Measurements from ENCODE around the gene C17orf67. TPM values are rescaled to one million over a fixed set of nuclear protein-coding genes. Genes with fewer than 3 reads are reported as not detected.
A peak's percentile ranks its signal among the peaks of the same experiment; 100 is the strongest.

Gene C17orf67, protein sequence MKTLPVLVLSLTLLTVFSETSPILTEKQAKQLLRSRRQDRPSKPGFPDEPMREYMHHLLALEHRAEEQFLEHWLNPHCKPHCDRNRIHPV
- total RNA-seq = 2.3 and 2.4 TPM in 2 replicates
- long read RNA-seq = 0 reads

DNA sequence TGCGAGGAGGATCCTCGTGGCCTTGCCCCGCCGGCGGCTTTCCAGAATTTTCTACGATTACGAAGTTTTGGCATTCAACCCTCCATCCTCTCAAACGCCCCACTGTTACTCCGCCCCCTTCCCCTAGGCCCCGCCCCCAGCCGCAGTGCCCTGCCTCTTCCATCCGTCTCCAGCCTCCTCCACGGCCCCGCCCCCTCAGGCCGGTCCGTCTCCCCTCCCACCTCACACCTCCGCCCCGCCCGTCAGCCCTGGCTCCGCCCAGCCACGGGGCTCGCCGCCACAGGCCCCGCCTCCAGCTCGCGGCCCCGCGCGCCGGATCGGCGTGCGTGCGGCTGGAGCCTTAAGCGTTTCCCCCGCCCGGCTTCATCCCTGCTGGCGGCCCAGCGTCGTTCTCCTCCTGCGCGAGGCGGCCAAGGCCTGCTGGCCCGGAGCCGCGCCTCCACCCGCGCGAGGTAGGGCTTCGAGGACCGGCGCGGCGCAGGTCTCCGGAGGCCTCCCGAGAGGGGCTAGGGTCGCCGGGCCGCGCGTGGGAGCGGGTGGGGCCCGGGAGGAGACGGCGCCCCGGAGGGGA lies at the start of gene C17orf67, which contains the start of gene DGKE:
C17orf67 (minus strand) TSS at position 112 of the 571 bp plus-strand sequence. CDS start 18,110 bp downstream, outside the sequence.
DGKE (plus strand) TSS at position 343 of the 571 bp plus-strand sequence. CDS start 645 bp downstream, outside the sequence.
- Mint-ChIP-seq H3K4me3 (peak within 1 kb of the TSS; percentile 90), H3K4me1 (peaks cover 34% of the 10 kb centered on the region), H3K9me3 (no peaks in the 10 kb centered on the region), H3K36me3 (ENCODE audit: low read depth) (peaks cover 11% of the 10 kb centered on the region), H3K27me3 (ENCODE audit: low read depth) (peaks cover 21% of the 10 kb centered on the region), H3K27ac (ENCODE audit: unreplicated experiment) (no peak within 1 kb of the TSS)
- TF ChIP-seq, protein P1, sequence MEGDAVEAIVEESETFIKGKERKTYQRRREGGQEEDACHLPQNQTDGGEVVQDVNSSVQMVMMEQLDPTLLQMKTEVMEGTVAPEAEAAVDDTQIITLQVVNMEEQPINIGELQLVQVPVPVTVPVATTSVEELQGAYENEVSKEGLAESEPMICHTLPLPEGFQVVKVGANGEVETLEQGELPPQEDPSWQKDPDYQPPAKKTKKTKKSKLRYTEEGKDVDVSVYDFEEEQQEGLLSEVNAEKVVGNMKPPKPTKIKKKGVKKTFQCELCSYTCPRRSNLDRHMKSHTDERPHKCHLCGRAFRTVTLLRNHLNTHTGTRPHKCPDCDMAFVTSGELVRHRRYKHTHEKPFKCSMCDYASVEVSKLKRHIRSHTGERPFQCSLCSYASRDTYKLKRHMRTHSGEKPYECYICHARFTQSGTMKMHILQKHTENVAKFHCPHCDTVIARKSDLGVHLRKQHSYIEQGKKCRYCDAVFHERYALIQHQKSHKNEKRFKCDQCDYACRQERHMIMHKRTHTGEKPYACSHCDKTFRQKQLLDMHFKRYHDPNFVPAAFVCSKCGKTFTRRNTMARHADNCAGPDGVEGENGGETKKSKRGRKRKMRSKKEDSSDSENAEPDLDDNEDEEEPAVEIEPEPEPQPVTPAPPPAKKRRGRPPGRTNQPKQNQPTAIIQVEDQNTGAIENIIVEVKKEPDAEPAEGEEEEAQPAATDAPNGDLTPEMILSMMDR (conservative IDR thresholded peaks at IDR 0.05) = no peak
- DNase-seq (ENCODE audit: low read depth, low spot score) = peak; percentile 92

GRCh38 chr17:56881685-56882295 lies 48.1 kb upstream of the C17orf67 start:
- TF ChIP-seq, protein P1 (conservative IDR thresholded peaks at IDR 0.05) = no peak
- H3K36me3 Mint-ChIP-seq (ENCODE audit: low read depth) = peaks cover 9% of the 10 kb centered on the region
- no peak for DNase-seq (ENCODE audit: low read depth, low spot score)
- no peak overlapping the region for H3K4me3 Mint-ChIP-seq
- H3K27me3 Mint-ChIP-seq (ENCODE audit: low read depth) = no peaks in the 10 kb centered on the region
- peaks cover 10% of the 10 kb centered on the region for H3K9me3 Mint-ChIP-seq
- H3K27ac Mint-ChIP-seq (ENCODE audit: unreplicated experiment) = no peak overlapping the region
- peaks cover 12% of the 10 kb centered on the region for H3K4me1 Mint-ChIP-seq

GRCh38 chr17:56880571-56880970 lies 46.9 kb upstream of the C17orf67 start:
- Mint-ChIP-seq H3K27ac (ENCODE audit: unreplicated experiment) (no peak overlapping the region), H3K4me3 (no peak overlapping the region), H3K4me1 (peaks cover 12% of the 10 kb centered on the region), H3K36me3 (ENCODE audit: low read depth) (peaks cover 3% of the 10 kb centered on the region), H3K27me3 (ENCODE audit: low read depth) (no peaks in the 10 kb centered on the region), H3K9me3 (peaks cover 7% of the 10 kb centered on the region)
- TF ChIP-seq, protein P1 (conservative IDR thresholded peaks at IDR 0.05) = no peak
- DNase-seq (ENCODE audit: low read depth, low spot score) = no peak

- H3K4me3 Mint-ChIP-seq = no peak overlapping the region
- no peak overlapping the region for H3K27ac Mint-ChIP-seq (ENCODE audit: unreplicated experiment)
- H3K27me3 Mint-ChIP-seq (ENCODE audit: low read depth) = no peaks in the 10 kb centered on the region
- DNase-seq (ENCODE audit: low read depth, low spot score) = no peak
- TF ChIP-seq, protein P1 (conservative IDR thresholded peaks at IDR 0.05) = no peak
- peaks cover under 1% of the 10 kb centered on the region for H3K36me3 Mint-ChIP-seq (ENCODE audit: low read depth)
- peaks cover 7% of the 10 kb centered on the region for H3K9me3 Mint-ChIP-seq
- peaks cover 8% of the 10 kb centered on the region for H3K4me1 Mint-ChIP-seq
These were observed 46.4 kb upstream of the C17orf67 start for GRCh38 chr17:56880133-56880532.

DNA sequence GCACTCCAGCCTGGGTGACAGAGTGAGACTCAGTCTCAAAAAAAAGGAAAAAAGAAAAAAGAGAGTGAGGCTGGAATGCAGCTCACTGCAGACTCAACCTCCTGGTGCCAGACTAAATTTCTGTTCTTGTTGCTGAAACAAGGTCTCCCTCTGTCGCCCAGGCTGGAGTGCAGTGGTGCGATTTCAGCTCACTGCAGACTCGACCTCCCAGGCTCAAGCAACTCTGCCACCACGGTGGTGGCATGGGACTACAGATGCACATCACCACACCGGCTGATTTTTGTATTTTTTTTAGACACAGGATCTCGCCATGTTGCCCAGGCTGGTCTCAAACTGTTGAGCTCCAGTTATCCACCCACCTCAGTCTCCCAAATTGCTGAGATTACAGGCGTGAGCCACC lies 45.6 kb upstream of the C17orf67 start:
- Mint-ChIP-seq H3K27ac (ENCODE audit: unreplicated experiment) (no peak overlapping the region), H3K4me1 (no peaks in the 10 kb centered on the region), H3K4me3 (no peak overlapping the region), H3K27me3 (ENCODE audit: low read depth) (no peaks in the 10 kb centered on the region), H3K36me3 (ENCODE audit: low read depth) (no peaks in the 10 kb centered on the region), H3K9me3 (peaks cover 7% of the 10 kb centered on the region)
- TF ChIP-seq, protein P1 (conservative IDR thresholded peaks at IDR 0.05) = no peak
- DNase-seq (ENCODE audit: low read depth, low spot score) = no peak

All from neural crest cell (in vitro differentiated cells).